ENCODE data around the gene PER1.

The PER1 gene, protein sequence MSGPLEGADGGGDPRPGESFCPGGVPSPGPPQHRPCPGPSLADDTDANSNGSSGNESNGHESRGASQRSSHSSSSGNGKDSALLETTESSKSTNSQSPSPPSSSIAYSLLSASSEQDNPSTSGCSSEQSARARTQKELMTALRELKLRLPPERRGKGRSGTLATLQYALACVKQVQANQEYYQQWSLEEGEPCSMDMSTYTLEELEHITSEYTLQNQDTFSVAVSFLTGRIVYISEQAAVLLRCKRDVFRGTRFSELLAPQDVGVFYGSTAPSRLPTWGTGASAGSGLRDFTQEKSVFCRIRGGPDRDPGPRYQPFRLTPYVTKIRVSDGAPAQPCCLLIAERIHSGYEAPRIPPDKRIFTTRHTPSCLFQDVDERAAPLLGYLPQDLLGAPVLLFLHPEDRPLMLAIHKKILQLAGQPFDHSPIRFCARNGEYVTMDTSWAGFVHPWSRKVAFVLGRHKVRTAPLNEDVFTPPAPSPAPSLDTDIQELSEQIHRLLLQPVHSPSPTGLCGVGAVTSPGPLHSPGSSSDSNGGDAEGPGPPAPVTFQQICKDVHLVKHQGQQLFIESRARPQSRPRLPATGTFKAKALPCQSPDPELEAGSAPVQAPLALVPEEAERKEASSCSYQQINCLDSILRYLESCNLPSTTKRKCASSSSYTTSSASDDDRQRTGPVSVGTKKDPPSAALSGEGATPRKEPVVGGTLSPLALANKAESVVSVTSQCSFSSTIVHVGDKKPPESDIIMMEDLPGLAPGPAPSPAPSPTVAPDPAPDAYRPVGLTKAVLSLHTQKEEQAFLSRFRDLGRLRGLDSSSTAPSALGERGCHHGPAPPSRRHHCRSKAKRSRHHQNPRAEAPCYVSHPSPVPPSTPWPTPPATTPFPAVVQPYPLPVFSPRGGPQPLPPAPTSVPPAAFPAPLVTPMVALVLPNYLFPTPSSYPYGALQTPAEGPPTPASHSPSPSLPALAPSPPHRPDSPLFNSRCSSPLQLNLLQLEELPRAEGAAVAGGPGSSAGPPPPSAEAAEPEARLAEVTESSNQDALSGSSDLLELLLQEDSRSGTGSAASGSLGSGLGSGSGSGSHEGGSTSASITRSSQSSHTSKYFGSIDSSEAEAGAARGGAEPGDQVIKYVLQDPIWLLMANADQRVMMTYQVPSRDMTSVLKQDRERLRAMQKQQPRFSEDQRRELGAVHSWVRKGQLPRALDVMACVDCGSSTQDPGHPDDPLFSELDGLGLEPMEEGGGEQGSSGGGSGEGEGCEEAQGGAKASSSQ (N-terminal part only)

DNA sequence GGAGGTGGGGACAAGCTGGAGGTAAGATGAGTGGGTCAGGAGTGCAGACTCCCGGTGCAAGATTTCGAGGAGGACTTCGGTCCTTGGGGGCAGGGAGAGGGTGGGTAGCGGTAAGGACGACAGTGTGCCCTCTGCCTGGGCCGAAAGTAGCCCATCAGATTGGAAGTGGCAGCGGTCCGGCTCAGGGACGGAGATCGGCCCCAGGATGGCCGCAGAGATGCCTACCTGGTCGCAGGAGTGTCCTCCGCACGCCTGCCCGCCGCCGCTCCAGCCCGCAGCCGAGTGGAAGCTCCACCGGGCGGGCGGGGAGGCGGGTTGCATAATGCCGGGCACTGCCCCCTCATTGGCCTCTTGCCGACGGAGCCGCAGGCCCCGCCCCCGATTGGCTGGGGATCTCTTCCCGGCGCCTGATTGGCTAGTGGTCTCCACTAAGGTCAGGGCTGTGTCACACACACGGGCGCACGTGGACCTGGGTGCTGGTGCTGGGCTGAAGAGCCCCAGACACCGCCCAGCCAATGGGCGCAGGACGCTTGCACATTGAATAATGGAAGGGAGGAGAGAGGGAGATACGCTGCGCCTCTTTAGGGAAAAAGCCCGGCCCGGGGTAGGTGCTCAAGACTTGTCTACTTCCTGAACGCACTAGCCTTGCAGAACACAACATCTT is at the start of gene PER1:
Gene PER1, minus strand, starts transcription at position 293 of the 664 bp plus-strand sequence. CDS start 1,698 bp downstream, outside the sequence.
- TF ChIP-seq FOXK2 (IDR thresholded peaks at IDR 0.05) (no peak), L3MBTL2 (conservative IDR thresholded peaks at IDR 0.05) (peak; percentile 93), HDGF (IDR thresholded peaks at IDR 0.05; ENCODE audit: borderline replicate concordance) (peak; percentile 51; the same call in 1 of the 2 replicates), NFRKB (IDR thresholded peaks at IDR 0.05) (no peak), ARNT (IDR thresholded peaks at IDR 0.05) (no peak), SUZ12 (IDR thresholded peaks at IDR 0.05) (no peak)
- ChIA-PET CTCF (interaction anchor here (0.6 kb wide), 1 partner anchor 33 kb away, joined by 3 read pairs; no protein-coding TSS in a partner anchor), POLR2A (interaction anchor here (0.6 to 6.1 kb wide), 6 partner anchors 9 to 90 kb away, joined by 3 to 53 read pairs (median 7); partner anchors contain the start of gene HES7)
- DNase-seq (ENCODE audit: extremely low spot score) = peak; percentile 85

DNA sequence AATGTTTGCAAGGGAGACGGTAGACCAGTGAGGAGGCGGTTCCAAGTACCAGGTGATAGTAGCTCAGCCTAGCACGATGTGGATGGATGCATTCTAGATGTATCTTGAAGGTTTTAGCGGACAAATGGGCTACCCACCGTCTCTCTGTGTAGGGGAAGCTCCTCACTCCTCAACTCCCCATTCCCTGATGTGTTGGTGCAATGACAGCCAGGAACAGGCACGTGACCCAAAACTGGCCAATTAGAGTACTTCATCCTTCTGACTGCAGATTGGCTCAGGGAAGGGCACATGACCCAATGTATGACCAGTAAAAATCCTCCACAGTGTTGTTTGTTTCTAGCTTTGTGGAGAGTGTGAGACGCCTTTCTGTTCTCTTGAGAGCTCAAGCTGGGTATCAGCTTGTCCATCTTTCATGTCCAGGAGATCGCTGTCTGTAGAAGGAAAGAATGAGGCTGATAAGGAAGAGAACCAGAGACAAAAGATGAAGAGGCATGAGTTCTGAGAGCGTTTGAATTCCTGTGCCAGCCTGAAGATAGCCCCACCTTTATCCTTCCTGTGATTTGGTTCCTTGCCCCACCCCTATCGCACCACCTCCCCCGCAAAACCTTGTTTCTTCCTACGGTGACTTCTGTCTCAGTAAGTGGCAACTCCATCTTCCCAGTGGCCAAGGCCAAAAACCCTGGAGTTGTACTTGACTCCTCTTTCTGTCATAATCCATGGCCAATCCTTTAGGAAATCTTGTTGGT is 40.0 kb upstream of the PER1 start:
- DNase-seq (ENCODE audit: extremely low spot score) = peak; percentile 76
- CTCF ChIA-PET = interaction anchor here (0.9 to 1.0 kb wide), 2 partner anchors 17 to 60 kb away, joined by 3 to 6 read pairs; partner anchors contain the start of gene AURKB
- POLR2A ChIA-PET = interaction anchor here (0.8 to 10.5 kb wide), 19 partner anchors 7 to 201 kb away, joined by 3 to 135 read pairs (median 6); partner anchors contain the start of genes AURKB, CTC1, HES7 and PER1
- TF ChIP-seq, protein P1, sequence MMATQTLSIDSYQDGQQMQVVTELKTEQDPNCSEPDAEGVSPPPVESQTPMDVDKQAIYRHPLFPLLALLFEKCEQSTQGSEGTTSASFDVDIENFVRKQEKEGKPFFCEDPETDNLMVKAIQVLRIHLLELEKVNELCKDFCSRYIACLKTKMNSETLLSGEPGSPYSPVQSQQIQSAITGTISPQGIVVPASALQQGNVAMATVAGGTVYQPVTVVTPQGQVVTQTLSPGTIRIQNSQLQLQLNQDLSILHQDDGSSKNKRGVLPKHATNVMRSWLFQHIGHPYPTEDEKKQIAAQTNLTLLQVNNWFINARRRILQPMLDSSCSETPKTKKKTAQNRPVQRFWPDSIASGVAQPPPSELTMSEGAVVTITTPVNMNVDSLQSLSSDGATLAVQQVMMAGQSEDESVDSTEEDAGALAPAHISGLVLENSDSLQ (IDR thresholded peaks at IDR 0.05) = peak; percentile 80
- peak; percentile 78 for TF ChIP-seq L3MBTL2 (conservative IDR thresholded peaks at IDR 0.05)
- no peak for TF ChIP-seq ARNT (IDR thresholded peaks at IDR 0.05)

DNA sequence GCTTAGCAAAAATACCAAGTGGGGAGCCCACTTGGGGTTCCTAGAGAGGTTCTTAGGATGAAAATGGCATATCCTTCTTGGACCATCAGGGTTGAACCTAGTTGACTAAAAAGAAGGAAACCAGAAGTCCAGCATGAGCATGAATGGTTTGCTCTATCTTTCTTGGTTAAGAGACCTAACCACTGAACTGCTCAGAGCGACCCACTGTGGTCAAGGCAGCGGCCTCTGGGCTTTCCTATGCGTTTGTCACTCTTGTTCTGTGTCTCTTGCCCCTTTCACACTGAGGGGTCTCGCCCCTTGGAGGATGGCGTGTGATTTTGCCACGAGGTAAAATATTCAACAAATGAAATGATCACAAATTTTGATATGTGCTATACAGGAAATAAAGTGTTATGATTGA is 38.3 kb upstream of the PER1 start:
- POLR2A ChIA-PET = interaction anchor here (0.7 to 10.5 kb wide), 11 partner anchors 11 to 597 kb away, joined by 3 to 135 read pairs (median 8); partner anchors contain the start of genes AURKB, CTC1, SLC25A35 and TMEM107
- TF ChIP-seq HDGF (IDR thresholded peaks at IDR 0.05; ENCODE audit: borderline replicate concordance) (no peak), FOXK2 (IDR thresholded peaks at IDR 0.05) (no peak), SUZ12 (IDR thresholded peaks at IDR 0.05) (no peak), TARDBP (IDR thresholded peaks at IDR 0.05) (no peak), FOXM1 (IDR thresholded peaks at IDR 0.05; ENCODE audit: borderline replicate concordance) (no peak), ARNT (IDR thresholded peaks at IDR 0.05) (no peak), NFRKB (IDR thresholded peaks at IDR 0.05) (no peak), L3MBTL2 (conservative IDR thresholded peaks at IDR 0.05) (no peak), ZNF384 (IDR thresholded peaks at IDR 0.05) (no peak), FOXA1 (IDR thresholded peaks at IDR 0.05) (no peak), LEF1 (IDR thresholded peaks at IDR 0.05; ENCODE audit: borderline replicate concordance) (no peak), SP1 (IDR thresholded peaks at IDR 0.05) (no peak), ELF4 (IDR thresholded peaks at IDR 0.05) (no peak)
- TF ChIP-seq, protein P1 (IDR thresholded peaks at IDR 0.05) = no peak
- no peak for DNase-seq (ENCODE audit: extremely low spot score)
- CTCF ChIA-PET = interaction anchor here (0.7 to 0.8 kb wide), 2 partner anchors 33 to 37 kb away, joined by 4 to 5 read pairs; no protein-coding TSS in a partner anchor

DNA sequence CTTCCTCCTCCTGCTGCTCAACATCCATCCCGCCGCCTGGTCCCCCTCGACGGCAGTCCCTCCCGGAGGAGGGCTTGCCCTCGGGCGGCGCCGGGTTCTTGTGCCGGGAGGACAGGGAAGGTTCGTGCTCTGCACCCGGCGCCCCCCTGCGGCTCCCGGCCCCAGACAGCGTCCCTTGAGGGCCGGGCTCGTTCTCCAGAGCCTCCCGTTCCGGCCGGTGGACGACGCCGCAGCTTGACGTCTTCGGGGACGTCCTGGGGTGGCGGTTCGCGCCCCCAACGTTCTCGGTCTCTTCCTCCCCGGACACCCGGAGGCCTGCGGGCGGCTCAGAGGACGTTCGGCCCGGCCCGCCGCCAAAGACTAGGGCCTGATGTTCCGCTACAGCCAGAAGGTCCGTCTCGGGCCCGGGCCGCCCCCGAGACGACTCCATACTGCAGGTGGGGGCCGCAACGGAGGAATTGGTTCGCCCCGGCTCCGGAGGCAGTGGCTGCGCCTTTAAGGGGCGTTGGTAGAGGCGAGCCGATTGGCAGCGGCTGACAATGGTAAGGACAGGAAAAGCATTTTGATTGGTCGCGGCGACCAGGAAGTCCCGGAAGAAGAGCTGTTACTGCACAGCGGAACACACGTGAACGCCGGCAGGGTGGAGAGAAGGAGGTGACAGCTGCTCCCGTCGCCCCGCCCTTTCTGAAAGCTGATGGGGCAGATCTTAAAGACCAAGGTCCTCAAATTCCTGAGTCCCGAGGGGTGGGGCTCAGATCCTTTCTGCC is 37.7 kb upstream of the PER1 start, which contains the start of gene BORCS6:
Gene BORCS6, minus strand, starts transcription at position 470 of the 767 bp plus-strand sequence. Its CDS starts 40 bp downstream, at position 430.
- DNase-seq (ENCODE audit: extremely low spot score) = peak; percentile 81
- POLR2A ChIA-PET = interaction anchor here (0.7 to 10.5 kb wide), 11 partner anchors 11 to 598 kb away, joined by 3 to 135 read pairs (median 8); partner anchors contain the start of genes AURKB, CTC1, SLC25A35 and TMEM107
- CTCF ChIA-PET = interaction anchor here (0.7 to 1.0 kb wide), 3 partner anchors 9 to 37 kb away, joined by 4 to 5 read pairs (median 5); no protein-coding TSS in a partner anchor
- no peak for TF ChIP-seq ARNT (IDR thresholded peaks at IDR 0.05)
- peak; percentile 92 for TF ChIP-seq ELF4 (IDR thresholded peaks at IDR 0.05)
- no peak for TF ChIP-seq FOXA1 (IDR thresholded peaks at IDR 0.05)
- TF ChIP-seq BHLHE40 (IDR thresholded peaks at IDR 0.05; ENCODE audit: borderline replicate concordance) = no peak
- TF ChIP-seq, protein P1 (IDR thresholded peaks at IDR 0.05) = peak; percentile 88
- TF ChIP-seq NFRKB (IDR thresholded peaks at IDR 0.05) = no peak
- TF ChIP-seq L3MBTL2 (conservative IDR thresholded peaks at IDR 0.05) = peak; percentile 65
- no peak for TF ChIP-seq FOXK2 (IDR thresholded peaks at IDR 0.05)
- peak; percentile 79 for TF ChIP-seq FOXM1 (IDR thresholded peaks at IDR 0.05; ENCODE audit: borderline replicate concordance)
- TF ChIP-seq CTBP1 (IDR thresholded peaks at IDR 0.05; ENCODE audit: borderline replicate concordance) = no peak
- TF ChIP-seq SUZ12 (IDR thresholded peaks at IDR 0.05) = no peak
- TF ChIP-seq LEF1 (IDR thresholded peaks at IDR 0.05; ENCODE audit: borderline replicate concordance) = no peak
- TF ChIP-seq SP1 (IDR thresholded peaks at IDR 0.05) = no peak
- no peak for TF ChIP-seq HDGF (IDR thresholded peaks at IDR 0.05; ENCODE audit: borderline replicate concordance)
